Right atrium auricular region (tissue), 2 donors: Measurements from ENCODE around the gene TMEM163. TPM values are rescaled to one million over a fixed set of nuclear protein-coding genes. Genes with fewer than 3 reads are reported as not detected.

ENCODE experiments used
- DNase-seq: peaks from one replicate; pipeline ENCODE4 v3.0.0-alpha.2; 2019; ENCODE audit warnings: low spot score
- H3K27ac ChIP-seq, 2 donors: fragments of 200-600 bp; sonication (generic); 1 replicate in 1 of 2; 2 replicates in 1 of 2; pipeline ENCODE4 v1.5.1; 2016 to 2019
- H3K27me3 ChIP-seq, 2 donors: fragments of 200-600 bp; sonication (generic); one replicate each; pipeline versions ENCODE4 v1.5.1 to v1.6.0; 2017 to 2019
- H3K36me3 ChIP-seq: fragments of 200-600 bp; sonication (generic); one replicate; pipeline ENCODE4 v1.5.1; 2016
- H3K4me1 ChIP-seq, 2 donors: fragments of 200-600 bp; sonication (generic); one replicate each; pipeline versions ENCODE4 v1.5.1 to v1.6.0; 2017 to 2019
- H3K4me3 ChIP-seq, 2 donors: fragments of 200-600 bp; sonication (generic); 1 replicate in 1 of 2; 2 replicates in 1 of 2; pipeline ENCODE4 v1.5.1; 2017 to 2019; ENCODE audit warnings: mild to moderate bottlenecking in 1 of 2, moderate library complexity in 1 of 2
- H3K9me3 ChIP-seq, 2 donors: fragments of 200-600 bp; sonication (generic); one replicate each; pipeline ENCODE4 v1.5.1; 2019
- CTCF ChIP-seq, 2 donors: fragments of 200-600 bp; sonication (generic); IDR thresholded peaks; one replicate each; pipeline ENCODE4 v1.5.1; 2019; ENCODE audit warnings: antibody characterized with exemption in 2 of 2
- total RNA-seq, 2 donors: library from RNA; depleted of rRNA; stranded (reverse); fragments of >200 nt; gene quantifications; one replicate each; pipeline ENCODE4 v1.1.0, GENCODE V29; 2016

Gene TMEM163
- total RNA-seq, 2 donors from 2014 or later = 3.1 to 8.9 TPM

- no peak for DNase-seq
- Histone ChIP-seq H3K9me3 (no peaks in the 10 kb centered on the region), H3K27ac (no peak overlapping the region), H3K4me1 (no peaks in the 10 kb centered on the region), H3K4me3 (no peak overlapping the region), H3K27me3 (no peaks in the 10 kb centered on the region), H3K36me3 (no peaks in the 10 kb centered on the region)
- TF ChIP-seq CTCF (IDR thresholded peaks at IDR 0.05) = no peak
Observed at GRCh38 chr2:134578316-134578715, 140.5 kb downstream of the TMEM163 start.

- Histone ChIP-seq H3K4me1 (no peaks in the 10 kb centered on the region), H3K36me3 (no peaks in the 10 kb centered on the region), H3K27ac (no peak overlapping the region), H3K27me3 (no peaks in the 10 kb centered on the region), H3K4me3 (no peak overlapping the region), H3K9me3 (no peaks in the 10 kb centered on the region)
- TF ChIP-seq CTCF (IDR thresholded peaks at IDR 0.05) = no peak
- no peak for DNase-seq
Observed at GRCh38 chr2:134576478-134576877, 142.3 kb downstream of the TMEM163 start.

GRCh38 chr2:134575888-134576287, 142.9 kb downstream of the TMEM163 start:
- H3K36me3 ChIP-seq = no peaks in the 10 kb centered on the region
- H3K4me1 ChIP-seq = no peaks in the 10 kb centered on the region
- DNase-seq = no peak
- H3K9me3 ChIP-seq = no peaks in the 10 kb centered on the region
- TF ChIP-seq CTCF (IDR thresholded peaks at IDR 0.05) = no peak
- no peaks in the 10 kb centered on the region for H3K27me3 ChIP-seq
- H3K27ac ChIP-seq = no peak overlapping the region
- H3K4me3 ChIP-seq = no peak overlapping the region

- no peak for DNase-seq
- Histone ChIP-seq H3K27ac (no peak overlapping the region), H3K4me1 (no peaks in the 10 kb centered on the region), H3K4me3 (no peak overlapping the region), H3K9me3 (no peaks in the 10 kb centered on the region), H3K27me3 (no peaks in the 10 kb centered on the region), H3K36me3 (no peaks in the 10 kb centered on the region)
- no peak for TF ChIP-seq CTCF (IDR thresholded peaks at IDR 0.05)
Observed at GRCh38 chr2:134574611-134575330, 144.0 kb downstream of the TMEM163 start.

GRCh38 chr2:134573724-134574123, 145.1 kb downstream of the TMEM163 start:
- no peaks in the 10 kb centered on the region for H3K36me3 ChIP-seq
- no peak overlapping the region for H3K27ac ChIP-seq
- no peak for DNase-seq
- no peaks in the 10 kb centered on the region for H3K4me1 ChIP-seq
- TF ChIP-seq CTCF (IDR thresholded peaks at IDR 0.05) = no peak
- no peak overlapping the region for H3K4me3 ChIP-seq
- H3K9me3 ChIP-seq = no peaks in the 10 kb centered on the region
- H3K27me3 ChIP-seq = no peaks in the 10 kb centered on the region

GRCh38 chr2:134573085-134573370, 145.8 kb downstream of the TMEM163 start:
- no peak for DNase-seq
- TF ChIP-seq CTCF (IDR thresholded peaks at IDR 0.05) = no peak
- H3K27me3 ChIP-seq = no peaks in the 10 kb centered on the region

More at GRCh38 chr2:134573085-134573370, 145.8 kb downstream of the TMEM163 start:
- no peaks in the 10 kb centered on the region for H3K36me3 ChIP-seq
- no peak overlapping the region for H3K4me3 ChIP-seq
- no peak overlapping the region for H3K27ac ChIP-seq
- H3K9me3 ChIP-seq = no peaks in the 10 kb centered on the region
- H3K4me1 ChIP-seq = no peaks in the 10 kb centered on the region
